Sigmoid colon (tissue), 3 donors: ENCODE data around the gene TMX1.

Experiments
- CTCF ChIP-seq, 4 experiments: fragments of 450-650 bp in 3 of 4; fragments of 200-600 bp in 1 of 4; IDR thresholded peaks; one replicate each; pipeline ENCODE4 v1.5.1; 2016 to 2019; ENCODE audit warnings: antibody characterized with exemption in 4 of 4, mild to moderate bottlenecking in 3 of 4, moderate library complexity in 2 of 4
- POLR2A ChIP-seq, 2 donors: fragments of 450-650 bp; IDR thresholded peaks; one replicate each; pipeline ENCODE4 v1.6.1; 2016; ENCODE audit warnings: antibody characterized with exemption in 2 of 2, mild to moderate bottlenecking in 2 of 2, moderate library complexity in 2 of 2

- TF ChIP-seq CTCF (IDR thresholded peaks at IDR 0.05) (no peak), POLR2A (IDR thresholded peaks at IDR 0.05) (peak; percentile 81 to 84)
Measured at GRCh38 chr14:51239813-51240803, at the start of gene TMX1.
